Ishikawa (cell line): ENCODE measurements around the gene COMMD6.

Source experiments
- CEBPB ChIP-seq: IDR thresholded peaks from 2 replicates; pipeline ENCODE4 v1.6.1; 2012
- CREB1 ChIP-seq: IDR thresholded peaks from 2 replicates; pipeline ENCODE4 v1.6.1; 2012; ENCODE audit warnings: low read depth
- EGR1 ChIP-seq: IDR thresholded peaks from 2 replicates; pipeline ENCODE4 v1.6.1; 2012
- EP300 ChIP-seq: IDR thresholded peaks from 2 replicates; pipeline ENCODE4 v1.6.1; 2012; ENCODE audit warnings: borderline replicate concordance
- FOXM1 ChIP-seq: IDR thresholded peaks from 2 replicates; pipeline ENCODE4 v1.6.1; 2012; ENCODE audit warnings: low read depth, borderline replicate concordance
- MAX ChIP-seq: IDR thresholded peaks from 2 replicates; pipeline ENCODE4 v1.6.1; 2012
- NFIC ChIP-seq: IDR thresholded peaks from 2 replicates; pipeline ENCODE4 v1.6.1; 2012
- RAD21 ChIP-seq: IDR thresholded peaks from 2 replicates; pipeline ENCODE4 v1.6.1; 2012; ENCODE audit warnings: low read depth
- REST ChIP-seq: IDR thresholded peaks from 2 replicates; pipeline ENCODE4 v1.6.1; 2012; ENCODE audit warnings: low read depth, mild to moderate bottlenecking
- TAF1 ChIP-seq: IDR thresholded peaks from 2 replicates; pipeline ENCODE4 v1.6.1; 2012; ENCODE audit warnings: low read depth, mild to moderate bottlenecking
- TCF12 ChIP-seq: IDR thresholded peaks from 2 replicates; pipeline ENCODE4 v1.6.1; 2012; ENCODE audit warnings: low read depth
- TEAD4 ChIP-seq: IDR thresholded peaks from 2 replicates; pipeline ENCODE4 v1.6.1; 2012
- USF1 ChIP-seq: IDR thresholded peaks from 2 replicates; pipeline ENCODE4 v1.6.1; 2012
- YY1 ChIP-seq: IDR thresholded peaks from 2 replicates; pipeline ENCODE4 v1.6.1; 2012; ENCODE audit warnings: low read depth
- ZBTB7A ChIP-seq: IDR thresholded peaks from 2 replicates; pipeline ENCODE4 v1.6.1; 2012; ENCODE audit warnings: low read depth

Gene COMMD6

DNA sequence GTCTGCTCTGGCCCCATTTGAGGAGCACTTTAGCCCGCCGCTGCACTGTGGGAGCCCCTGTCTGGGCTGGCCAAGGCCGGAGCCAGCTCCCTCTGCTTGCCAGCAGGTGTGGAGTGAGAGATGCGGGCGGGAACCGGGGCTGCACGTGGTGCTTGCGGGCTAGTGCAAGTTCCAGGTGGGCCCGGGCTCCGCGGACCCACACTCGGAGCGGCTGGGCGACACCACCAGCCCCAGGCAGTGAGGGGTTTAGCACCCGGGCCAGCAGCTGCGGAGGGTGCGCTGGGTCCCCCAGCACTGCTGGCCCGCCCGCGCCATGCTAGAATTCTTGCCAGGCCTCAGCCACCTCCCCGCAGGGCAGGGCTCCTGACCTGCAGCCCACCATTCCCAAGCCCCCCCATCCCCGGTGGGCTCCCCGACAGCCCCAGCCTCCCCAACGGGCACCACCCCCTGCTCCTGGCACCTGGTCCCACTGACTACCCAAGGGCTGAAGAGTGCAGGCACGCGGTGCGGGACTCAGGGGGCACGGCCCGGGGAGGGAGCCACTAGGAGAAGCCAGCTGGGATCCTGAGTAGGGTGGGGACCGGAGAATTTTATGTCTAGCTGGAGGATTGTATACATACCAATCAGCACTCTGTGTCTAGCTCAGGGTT lies 19.1 kb downstream of the COMMD6 start:
- no peak for TF ChIP-seq YY1
- no peak for TF ChIP-seq USF1
- no peak for TF ChIP-seq NFIC
- no peak for TF ChIP-seq FOXM1
- TF ChIP-seq RAD21, result no peak
- TF ChIP-seq MAX, result no peak
- TF ChIP-seq ZBTB7A, result no peak
- no peak for TF ChIP-seq EGR1
- no peak for TF ChIP-seq CREB1
- TF ChIP-seq TEAD4, result no peak
- no peak for TF ChIP-seq TAF1
- TF ChIP-seq REST, result no peak
- TF ChIP-seq CEBPB, result no peak
- no peak for TF ChIP-seq TCF12
- TF ChIP-seq EP300, result no peak

DNA sequence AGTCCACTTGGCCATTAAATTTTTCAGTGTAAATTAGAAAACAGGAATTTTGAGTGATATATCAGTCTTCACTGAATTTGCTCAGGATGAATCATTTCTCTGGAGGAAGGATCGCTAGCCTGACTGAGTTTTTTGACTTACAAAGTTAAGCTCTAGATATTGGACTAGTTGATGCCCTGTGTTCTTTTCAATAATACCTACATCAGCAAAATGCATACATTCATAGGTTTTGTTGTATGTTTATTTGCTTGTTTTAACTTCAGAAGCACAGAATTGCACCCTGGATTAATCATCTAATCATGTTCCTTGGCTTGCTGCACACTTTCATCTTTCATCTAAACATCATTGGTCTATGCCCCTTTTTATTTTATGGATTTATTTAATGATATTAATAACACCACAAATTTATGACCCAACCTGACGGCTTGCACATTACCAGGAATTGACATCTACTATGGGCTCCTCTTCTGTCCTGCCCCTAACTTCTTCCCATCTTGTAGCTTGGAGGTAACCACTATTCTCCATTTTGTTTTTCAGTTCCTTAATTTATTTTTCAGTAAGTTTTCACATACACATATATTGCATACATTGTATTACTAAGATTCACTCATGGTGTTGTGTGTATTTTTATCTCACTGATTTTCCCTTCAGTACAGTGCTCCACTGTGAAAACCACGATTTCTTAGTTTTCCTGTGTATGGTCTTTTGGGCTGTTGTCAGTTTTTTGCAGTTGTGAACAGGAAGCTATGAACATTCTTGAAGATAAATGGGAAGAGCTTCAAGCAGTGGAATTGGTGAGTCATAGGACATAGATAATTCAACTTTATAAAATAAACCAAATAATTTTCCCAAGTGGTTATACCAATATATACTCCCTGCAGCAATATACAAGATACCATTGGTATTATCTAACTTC lies 23.3 kb downstream of the COMMD6 start:
- TF ChIP-seq EGR1 (no peak), USF1 (no peak), TEAD4 (no peak), ZBTB7A (no peak), MAX (no peak), TAF1 (no peak), NFIC (no peak), FOXM1 (no peak), YY1 (no peak), CREB1 (no peak), TCF12 (no peak), CEBPB (no peak), REST (no peak), EP300 (no peak), RAD21 (no peak)

DNA sequence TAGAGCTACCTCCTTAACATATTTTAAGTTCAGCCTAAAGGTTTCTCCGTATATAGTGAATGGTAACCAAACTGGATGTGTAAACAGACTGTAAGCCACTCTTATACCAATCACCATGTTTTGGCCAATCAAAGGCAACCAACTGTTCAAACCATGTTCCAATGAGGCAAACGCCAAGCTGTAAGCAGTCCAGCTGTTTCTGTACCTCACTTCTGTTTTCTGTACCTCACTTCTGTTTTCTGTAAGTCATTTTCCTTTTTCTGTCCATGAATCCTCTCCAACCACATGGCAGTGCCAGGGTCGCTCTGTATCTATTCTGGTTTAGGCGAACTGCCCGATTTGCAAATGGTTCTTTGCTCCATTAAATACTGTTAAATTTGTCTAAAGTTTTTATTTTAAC lies 24.4 kb downstream of the COMMD6 start:
- TF ChIP-seq NFIC (no peak), YY1 (no peak), CEBPB (no peak), MAX (no peak), FOXM1 (no peak), CREB1 (no peak), EGR1 (no peak), TAF1 (no peak), REST (no peak), ZBTB7A (no peak), RAD21 (no peak)
